Spleen (tissue), 11 donors: Measurements from ENCODE around the gene MARCHF9. TPM values are rescaled to one million over a fixed set of nuclear protein-coding genes. Genes with fewer than 3 reads are reported as not detected.

ENCODE experiments used
- DNase-seq: peaks from one replicate; pipeline ENCODE4 v3.0.0-alpha.2; 2020
- H3K27ac ChIP-seq, 8 donors: fragments of 200-600 bp; sonication (generic) in 7 of 8; 1 replicate in 4 of 8; 2 replicates in 4 of 8; pipeline versions ENCODE4 v1.5.0 to v1.8.0; 2016 to 2021; ENCODE audit warnings: inconsistent platforms in 4 of 8, mild to moderate bottlenecking in 4 of 8, moderate library complexity in 1 of 8
- H3K27me3 ChIP-seq, 7 donors: fragments of 200-600 bp; sonication (generic) in 6 of 7; replicated peaks in 1 of 7; 1 replicate in 4 of 7; 2 replicates in 3 of 7; pipeline versions ENCODE4 v1.5.0 to v1.8.0; 2016 to 2021; ENCODE audit warnings: inconsistent platforms in 3 of 7, mild to moderate bottlenecking in 1 of 7
- H3K36me3 ChIP-seq, 6 donors: fragments of 200-600 bp; sonication (generic) in 5 of 6; 1 replicate in 4 of 6; 2 replicates in 2 of 6; pipeline versions ENCODE4 v1.5.0 to v1.8.0; 2016 to 2021; ENCODE audit warnings: inconsistent platforms in 2 of 6
- H3K4me1 ChIP-seq, 6 donors: fragments of 200-600 bp; sonication (generic) in 5 of 6; 1 replicate in 3 of 6; 2 replicates in 3 of 6; pipeline versions ENCODE4 v1.5.0 to v1.8.0; 2016 to 2021; ENCODE audit warnings: inconsistent platforms in 3 of 6
- H3K4me3 ChIP-seq, 8 donors: fragments of 200-600 bp; sonication (generic) in 7 of 8; 1 replicate in 4 of 8; 2 replicates in 4 of 8; pipeline versions ENCODE4 v1.5.0 to v1.8.0; 2016 to 2021; ENCODE audit warnings: inconsistent platforms in 4 of 8, mild to moderate bottlenecking in 4 of 8, moderate library complexity in 2 of 8
- H3K9me3 ChIP-seq, 8 donors: fragments of 200-600 bp; sonication (generic) in 7 of 8; 1 replicate in 4 of 8; 2 replicates in 4 of 8; pipeline versions ENCODE4 v1.5.0 to v1.8.0; 2016 to 2021; ENCODE audit warnings: inconsistent platforms in 4 of 8
- CTCF ChIP-seq, 11 experiments: fragments of 200-600 bp in 7 of 11; fragments of 450-650 bp in 4 of 11; sonication (generic) in 4 of 11; IDR thresholded peaks in 8 of 11; conservative IDR thresholded peaks in 3 of 11; 1 replicate in 7 of 11; 2 replicates in 4 of 11; pipeline versions ENCODE4 v1.4.0 to v1.8.0; 2016 to 2021; ENCODE audit warnings: antibody characterized with exemption in 11 of 11, inconsistent platforms in 4 of 11, mild to moderate bottlenecking in 1 of 11
- POLR2A ChIP-seq, 3 donors: fragments of 450-650 bp; IDR thresholded peaks; one replicate each; pipeline ENCODE4 v1.5.1; 2017; ENCODE audit warnings: antibody characterized with exemption in 3 of 3, mild to moderate bottlenecking in 1 of 3
- POLR2AphosphoS5 ChIP-seq, 3 donors: sonication (generic); formaldehyde crosslinking; IDR thresholded peaks; one replicate each; pipeline ENCODE4 v1.5.1; 2017; ENCODE audit warnings: antibody characterized with exemption in 3 of 3
- WGBS, 5 donors: extraction: QIAGEN DNeasy Blood & Tissue Kit in 3 of 5; methylation state at CpG; one replicate each; pipeline versions ENCODE4 v1.1.5 to v1.1.7; 2013 to 2018; 5-methylcytosine and 5-hydroxymethylcytosine counted together
- intact Hi-C: fragments of 100-400 bp; cut with DNase I; formaldehyde crosslinking; loops from one replicate; pipeline ENCODE4 v1.15.0; 2023; ENCODE audit warnings: low total_unique reads
- polyA plus RNA-seq, 3 donors: library from polyadenylated mRNA; stranded (reverse); fragments of 200-250 nt; gene quantifications; one replicate each; pipeline ENCODE4 v1.2.1, GENCODE V29; 2013
- total RNA-seq, 7 donors: library from RNA; depleted of rRNA in 3 of 7; stranded (reverse); fragments of >200 nt in 3 of 7; fragmentation: NEBNext Ultra II Directional in 4 of 7; extraction: Animal tissue kit (Norgen Biotek cat#: 25700) in 4 of 7; gene quantifications; one replicate each; pipeline versions ENCODE4 v1.1.0 to v1.2.1, GENCODE V29; 2016 to 2021
- donor health status: healthy with polysubstance abuse.
- donor health status: DM: no; HTN: no; CAD: no; lungs with moderate emphysema.
- donor health status: DM: no; HTN: no; CAD: no.
- donor health status: Bipolar disorder and iron deficiency.
- donor health status: healthy.
- donor health status: DM: no; HTN: no; CAD: no.
- donor health status: DM: yes; HTN: yes; CAD: no.

Gene MARCHF9
- total and polyA plus RNA-seq, 10 donors: 17.2 to 49.0 (median 27.1) TPM

- intact Hi-C loops: no loop called here
- Histone ChIP-seq H3K9me3 (no peaks in the 10 kb centered on the region), H3K27me3 (peaks cover 0 to 53% (median 22%) of the 10 kb centered on the region in 7 donors), H3K36me3 (peaks cover 0 to 59% (median 16%) of the 10 kb centered on the region in 6 donors), H3K27ac (peak overlapping the region in 1 of 8 donors; percentile 90), H3K4me3 (peak overlapping the region in 1 of 8 donors; percentile 76), H3K4me1 (peaks cover 22 to 94% (median 69%) of the 10 kb centered on the region in 6 donors)
- no peak for TF ChIP-seq CTCF (IDR thresholded peaks at IDR 0.05 in 8 of 11, conservative IDR thresholded peaks at IDR 0.05 in 3 of 11)
- no peak for TF ChIP-seq POLR2AphosphoS5 (IDR thresholded peaks at IDR 0.05)
- no peak for TF ChIP-seq POLR2A (IDR thresholded peaks at IDR 0.05)
- DNase-seq: peak; percentile 51
- 59 to 83% (median 77%) methylated on average over 7 of the region's 7 CpGs for WGBS, 5 donors
Measured at GRCh38 chr12:57739387-57739786, 15.5 kb upstream of the MARCHF9 start.

GRCh38 chr12:57739914-57740538 lies 14.9 kb upstream of the MARCHF9 start:
- Histone ChIP-seq H3K27me3 (peaks cover 0 to 51% (median 22%) of the 10 kb centered on the region in 7 donors), H3K27ac (peak overlapping the region in 3 of 8 donors; percentile 85 to 90 (median 90)), H3K9me3 (no peaks in the 10 kb centered on the region), H3K36me3 (peaks cover 0 to 52% (median 14%) of the 10 kb centered on the region in 6 donors), H3K4me1 (peaks cover 22 to 96% (median 70%) of the 10 kb centered on the region in 6 donors), H3K4me3 (peak overlapping the region in 2 of 8 donors; percentile 54 to 76)
- intact Hi-C loops: no loop called here
- no peak for TF ChIP-seq POLR2AphosphoS5 (IDR thresholded peaks at IDR 0.05)
- 68 to 82% (median 75%) methylated on average over 5 to 10 of the region's 10 CpGs for WGBS, 5 donors
- DNase-seq: peak; percentile 63

GRCh38 chr12:57740656-57741412 lies 14.1 kb upstream of the MARCHF9 start:
- DNase-seq: peak; percentile 92
- Histone ChIP-seq H3K4me1 (peaks cover 28 to 95% (median 74%) of the 10 kb centered on the region in 6 donors), H3K9me3 (no peaks in the 10 kb centered on the region), H3K36me3 (peaks cover 0 to 44% (median 14%) of the 10 kb centered on the region in 6 donors), H3K27ac (peak overlapping the region in 6 of 8 donors; percentile 79 to 90 (median 84)), H3K4me3 (peak overlapping the region; percentile 33 to 76 (median 54)), H3K27me3 (peaks cover 0 to 43% (median 21%) of the 10 kb centered on the region in 7 donors)
- TF ChIP-seq CTCF (IDR thresholded peaks at IDR 0.05 in 8 of 11, conservative IDR thresholded peaks at IDR 0.05 in 3 of 11) (peak in 1 of 11 experiments; percentile 8), POLR2AphosphoS5 (IDR thresholded peaks at IDR 0.05) (peak in 2 of 3 donors; percentile 78), POLR2A (IDR thresholded peaks at IDR 0.05) (no peak)
- WGBS, 5 donors: 23 to 35% (median 31%) methylated on average over 5 of the region's 5 CpGs
- intact Hi-C loops: no loop called here

GRCh38 chr12:57741413-57741789 lies 13.5 kb upstream of the MARCHF9 start:
- Histone ChIP-seq H3K4me3 (peak overlapping the region; percentile 33 to 76 (median 54)), H3K4me1 (peaks cover 32 to 95% (median 76%) of the 10 kb centered on the region in 6 donors), H3K27me3 (peaks cover 0 to 37% (median 21%) of the 10 kb centered on the region in 7 donors), H3K36me3 (peaks cover 0 to 44% (median 14%) of the 10 kb centered on the region in 6 donors), H3K9me3 (no peaks in the 10 kb centered on the region), H3K27ac (peak overlapping the region; percentile 23 to 90 (median 82))
- WGBS, 5 donors: 0 to 25% (median 19%) methylated on average over 1 of the region's 1 CpG
- TF ChIP-seq POLR2A (IDR thresholded peaks at IDR 0.05): no peak
- TF ChIP-seq POLR2AphosphoS5 (IDR thresholded peaks at IDR 0.05): no peak
- no peak for TF ChIP-seq CTCF (IDR thresholded peaks at IDR 0.05 in 8 of 11, conservative IDR thresholded peaks at IDR 0.05 in 3 of 11)
- DNase-seq: peak; percentile 51
- intact Hi-C loops: no loop called here
